Inflammatory macrophage treated with lipopolysaccharide for 4 hours (primary cell): ENCODE results near the gene COL8A2.

ENCODE experiments used
- DNase-seq: peaks from one replicate; pipeline ENCODE4 v3.0.0-alpha.2; 2020

The COL8A2 gene

GRCh38 chr1:36109041-36109679, 15.9 kb downstream of the COL8A2 start:
- no peak for DNase-seq

GRCh38 chr1:36108314-36108713, 16.7 kb downstream of the COL8A2 start:
- no peak for DNase-seq

- no peak for DNase-seq
Measured at GRCh38 chr1:36107394-36107793, 17.6 kb downstream of the COL8A2 start.

- no peak for DNase-seq
Measured at GRCh38 chr1:36106269-36106668, 18.8 kb downstream of the COL8A2 start.

- no peak for DNase-seq
Measured at GRCh38 chr1:36101546-36101945, 23.5 kb downstream of the COL8A2 start.

GRCh38 chr1:36100376-36100775, 24.6 kb downstream of the COL8A2 start:
- no peak for DNase-seq

- DNase-seq, result peak; percentile 60
Measured at GRCh38 chr1:36099681-36100341, 25.2 kb downstream of the COL8A2 start.

- no peak for DNase-seq
Measured at GRCh38 chr1:36098650-36099365, 26.2 kb downstream of the COL8A2 start.

- no peak for DNase-seq
Measured at GRCh38 chr1:36097693-36098585, 27.1 kb downstream of the COL8A2 start.

- DNase-seq, result no peak
Measured at GRCh38 chr1:36096500-36097432, 28.3 kb downstream of the COL8A2 start.

- DNase-seq, result peak; percentile 65
Measured at GRCh38 chr1:36095760-36096405, 29.1 kb downstream of the COL8A2 start.

GRCh38 chr1:36094621-36095061, 30.4 kb downstream of the COL8A2 start:
- no peak for DNase-seq

GRCh38 chr1:36093929-36094328, 31.1 kb downstream of the COL8A2 start:
- DNase-seq, result no peak

- no peak for DNase-seq
Measured at GRCh38 chr1:36093226-36093625, 31.8 kb downstream of the COL8A2 start.

GRCh38 chr1:36092798-36093185, 32.2 kb downstream of the COL8A2 start:
- no peak for DNase-seq

GRCh38 chr1:36092166-36092797, 32.7 kb downstream of the COL8A2 start:
- DNase-seq, result no peak

GRCh38 chr1:36091698-36092097, 33.3 kb downstream of the COL8A2 start:
- DNase-seq, result no peak

GRCh38 chr1:36091141-36091540, 33.9 kb downstream of the COL8A2 start:
- no peak for DNase-seq

- DNase-seq, result peak; percentile 91
Measured at GRCh38 chr1:36089393-36090121, 35.5 kb downstream of the COL8A2 start.
